WERI-Rb-1 (cell line): ENCODE measurements around the gene DICER1.

ENCODE experiments used
- DNase-seq: peaks from one replicate; pipeline ENCODE4 v3.0.0-alpha.2; 2020
- H3K27ac ChIP-seq: fragments of 250-450 bp; sonication (Bioruptor Pico); 2 replicates; pipeline ENCODE4 v1.5.1; 2020; ENCODE audit warnings: mild to moderate bottlenecking, moderate library complexity
- H3K27me3 ChIP-seq: fragments of 250-450 bp; sonication (Bioruptor Pico); 2 replicates; pipeline ENCODE4 v1.5.1; 2021; ENCODE audit warnings: mild to moderate bottlenecking, low read depth, moderate library complexity; ENCODE audit not compliant: insufficient read depth, severe bottlenecking
- H3K36me3 ChIP-seq: fragments of 250-450 bp; sonication (Bioruptor Pico); 2 replicates; pipeline ENCODE4 v1.5.1; 2020; ENCODE audit warnings: mild to moderate bottlenecking, moderate library complexity
- H3K4me3 ChIP-seq: 2 replicates; pipeline ENCODE4 v1.5.1; 2011; ENCODE audit warnings: low read depth, mild to moderate bottlenecking, control low read depth, low read length
- H3K9me3 ChIP-seq: fragments of 250-450 bp; sonication (Bioruptor Pico); 2 replicates; pipeline ENCODE4 v1.5.1; 2021; ENCODE audit warnings: mild to moderate bottlenecking, moderate library complexity; ENCODE audit not compliant: severe bottlenecking
- TF ChIP-seq, protein P1 (sequence below): IDR thresholded peaks from 2 replicates; pipeline ENCODE4 v1.5.1; 2011; ENCODE audit warnings: low read depth, mild to moderate bottlenecking, control low read depth, inconsistent platforms, low read length

Gene DICER1

DNA sequence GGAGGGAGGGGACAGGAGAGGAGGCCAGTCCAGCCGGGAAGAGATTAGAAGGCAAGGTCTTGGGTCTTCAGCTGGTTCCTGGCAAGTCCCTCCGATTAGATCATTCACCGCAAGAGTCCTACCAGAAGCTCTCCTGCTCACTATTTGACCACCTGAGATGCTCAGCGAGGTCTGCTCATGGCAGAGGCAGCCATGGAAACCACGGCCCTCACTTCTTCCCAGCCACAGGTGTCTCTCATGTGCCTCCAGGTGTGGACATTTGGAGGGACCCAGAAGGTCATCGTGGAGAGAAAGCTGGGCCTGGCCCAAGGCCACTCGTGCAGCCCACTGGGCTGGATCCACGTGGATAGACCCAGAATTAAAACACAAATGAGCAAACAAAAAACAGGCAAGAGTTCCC, 99.5 kb downstream of the DICER1 start:
- H3K27me3 ChIP-seq, result no peaks in the 10 kb centered on the region
- no peak overlapping the region for H3K4me3 ChIP-seq
- TF ChIP-seq, protein P1, sequence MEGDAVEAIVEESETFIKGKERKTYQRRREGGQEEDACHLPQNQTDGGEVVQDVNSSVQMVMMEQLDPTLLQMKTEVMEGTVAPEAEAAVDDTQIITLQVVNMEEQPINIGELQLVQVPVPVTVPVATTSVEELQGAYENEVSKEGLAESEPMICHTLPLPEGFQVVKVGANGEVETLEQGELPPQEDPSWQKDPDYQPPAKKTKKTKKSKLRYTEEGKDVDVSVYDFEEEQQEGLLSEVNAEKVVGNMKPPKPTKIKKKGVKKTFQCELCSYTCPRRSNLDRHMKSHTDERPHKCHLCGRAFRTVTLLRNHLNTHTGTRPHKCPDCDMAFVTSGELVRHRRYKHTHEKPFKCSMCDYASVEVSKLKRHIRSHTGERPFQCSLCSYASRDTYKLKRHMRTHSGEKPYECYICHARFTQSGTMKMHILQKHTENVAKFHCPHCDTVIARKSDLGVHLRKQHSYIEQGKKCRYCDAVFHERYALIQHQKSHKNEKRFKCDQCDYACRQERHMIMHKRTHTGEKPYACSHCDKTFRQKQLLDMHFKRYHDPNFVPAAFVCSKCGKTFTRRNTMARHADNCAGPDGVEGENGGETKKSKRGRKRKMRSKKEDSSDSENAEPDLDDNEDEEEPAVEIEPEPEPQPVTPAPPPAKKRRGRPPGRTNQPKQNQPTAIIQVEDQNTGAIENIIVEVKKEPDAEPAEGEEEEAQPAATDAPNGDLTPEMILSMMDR, result no peak
- 0 out of 2 replicates have a peak overlapping the region, but pooled peaks have one; percentile 3 for H3K27ac ChIP-seq
- no peaks in the 10 kb centered on the region for H3K9me3 ChIP-seq
- no peak for DNase-seq
- no peaks in the 10 kb centered on the region for H3K36me3 ChIP-seq

DNA sequence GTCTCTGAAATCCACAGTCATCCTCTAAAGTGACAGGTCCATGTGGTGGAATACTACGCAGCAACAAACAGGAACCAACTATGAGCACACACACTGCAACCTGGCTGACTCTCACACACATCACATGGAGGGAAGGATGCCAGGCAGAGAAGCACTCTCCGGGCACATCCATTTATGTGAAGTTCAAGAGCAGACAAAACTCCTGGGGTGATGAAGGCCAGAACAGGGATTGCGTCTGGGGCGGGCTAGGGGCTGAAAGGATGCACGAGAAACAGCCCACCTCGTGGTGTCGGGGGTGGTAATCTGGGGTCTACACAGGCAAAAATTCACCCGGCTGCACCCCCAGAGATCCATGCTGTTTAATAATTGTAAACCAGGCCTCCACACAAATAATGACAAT, 100.2 kb downstream of the DICER1 start:
- no peaks in the 10 kb centered on the region for H3K27me3 ChIP-seq
- no peak overlapping the region for H3K4me3 ChIP-seq
- DNase-seq, result no peak
- TF ChIP-seq, protein P1, result no peak
- H3K9me3 ChIP-seq, result no peaks in the 10 kb centered on the region
- no peak overlapping the region for H3K27ac ChIP-seq
- H3K36me3 ChIP-seq, result no peaks in the 10 kb centered on the region

GRCh38 chr14:95056476-95056875, 100.9 kb downstream of the DICER1 start:
- Histone ChIP-seq H3K4me3 (no peak overlapping the region), H3K36me3 (no peaks in the 10 kb centered on the region), H3K9me3 (no peaks in the 10 kb centered on the region), H3K27me3 (no peaks in the 10 kb centered on the region), H3K27ac (no peak overlapping the region)
- DNase-seq, result no peak
- TF ChIP-seq, protein P1, result no peak

- no peaks in the 10 kb centered on the region for H3K9me3 ChIP-seq
Observed at GRCh38 chr14:95055318-95055717, 102.0 kb downstream of the DICER1 start.

DNA sequence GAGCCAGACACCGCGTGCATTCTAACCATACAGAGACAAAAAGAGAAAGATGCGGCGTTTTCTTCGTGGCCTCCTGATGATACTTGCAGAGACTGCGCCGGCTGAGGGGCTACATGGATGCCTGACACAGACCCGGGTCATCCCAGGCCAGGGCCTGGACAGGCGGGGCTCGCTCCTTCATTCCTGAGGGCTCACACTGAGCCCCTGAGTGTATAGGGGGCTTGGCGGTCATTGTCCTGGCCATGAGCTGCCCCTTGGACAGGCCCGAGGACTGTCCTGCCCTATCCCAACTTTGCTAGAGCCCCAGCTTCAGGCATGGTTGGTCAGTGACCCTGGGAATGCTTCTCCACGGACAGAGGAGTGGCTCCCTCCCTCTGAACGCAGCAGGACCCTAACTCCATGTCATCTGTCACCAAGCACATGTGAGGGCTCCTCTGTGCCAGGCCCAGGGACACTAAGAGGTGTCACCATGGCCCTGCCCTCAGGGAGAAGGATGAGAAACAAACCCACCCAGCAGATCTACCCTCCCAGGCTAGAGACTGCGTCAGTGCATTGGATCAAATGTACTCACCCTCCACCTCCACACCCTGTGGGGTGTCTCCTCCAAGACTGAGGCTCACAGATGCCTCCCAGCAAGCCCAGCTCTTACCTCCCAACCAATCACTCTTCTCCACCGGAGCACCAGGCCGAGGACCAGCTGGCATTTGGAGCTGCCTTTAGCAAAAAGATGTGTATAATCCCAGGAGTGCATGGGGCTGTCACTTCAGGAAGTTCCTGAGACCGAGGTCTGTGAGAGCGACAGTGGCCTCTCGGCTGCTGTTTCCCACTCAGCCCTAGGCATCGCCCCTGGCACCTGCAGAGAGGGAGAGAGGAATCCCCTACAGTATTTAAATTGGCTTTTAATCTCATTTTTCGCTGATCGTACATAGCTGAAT, 102.7 kb downstream of the DICER1 start:
- no peaks in the 10 kb centered on the region for H3K36me3 ChIP-seq
- no peak for DNase-seq
- TF ChIP-seq, protein P1, result no peak
- no peak overlapping the region for H3K4me3 ChIP-seq
- H3K27me3 ChIP-seq, result no peaks in the 10 kb centered on the region
- no peak overlapping the region for H3K27ac ChIP-seq
- no peaks in the 10 kb centered on the region for H3K9me3 ChIP-seq

More at GRCh38 chr14:95055318-95055717, 102.0 kb downstream of the DICER1 start:
- Histone ChIP-seq H3K27me3 (no peaks in the 10 kb centered on the region), H3K4me3 (no peak overlapping the region), H3K36me3 (no peaks in the 10 kb centered on the region), H3K27ac (no peak overlapping the region)
- DNase-seq, result no peak
- TF ChIP-seq, protein P1, result no peak
